Measurements from ENCODE around the gene CLCF1.

CLCF1 gene

GRCh38 chr11:67374571-67375281, 1.3 kb upstream of the CLCF1 start:
- no peak for DNase-seq (ENCODE audit: low read depth)

GRCh38 chr11:67373648-67374570, 511 bp upstream of the CLCF1 start:
- DNase-seq (ENCODE audit: low read depth): peak; percentile 77

DNA sequence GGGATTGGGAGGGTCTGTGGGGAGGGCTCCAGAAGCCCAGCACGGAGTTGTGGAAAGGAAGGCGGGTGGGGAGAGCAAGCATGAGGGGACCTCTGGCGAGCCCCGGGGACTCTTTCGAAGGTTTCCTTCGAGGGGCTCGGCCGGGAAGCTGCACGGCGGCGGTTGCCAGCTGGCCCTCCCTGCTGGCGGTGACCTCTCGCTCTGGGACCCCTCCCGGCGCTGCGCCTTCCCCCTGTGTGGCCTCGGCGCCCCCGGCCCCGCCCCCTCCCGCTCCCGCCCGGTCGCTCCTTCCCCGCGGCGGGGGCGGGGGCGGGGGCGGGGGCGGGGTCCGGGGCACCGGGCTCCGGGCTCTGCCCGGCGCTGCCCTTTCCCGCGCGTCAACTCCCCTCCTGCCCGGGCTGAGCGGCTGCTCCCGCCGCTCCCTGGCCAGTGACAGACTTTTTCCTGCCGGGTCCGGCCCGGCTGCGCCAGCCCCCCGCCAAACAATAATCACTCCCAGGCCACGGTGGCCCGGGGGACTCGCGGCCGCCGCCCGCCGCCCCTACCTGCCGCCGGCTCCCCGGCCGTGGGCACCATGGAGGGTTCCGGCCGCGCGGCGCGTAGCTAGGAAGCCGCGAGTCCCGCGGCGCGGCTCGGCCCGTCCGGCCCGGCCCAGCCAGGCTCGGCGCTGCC, 941 bp downstream of the CLCF1 start:
- DNase-seq (ENCODE audit: low read depth): no peak

- no peak for DNase-seq (ENCODE audit: low read depth)
Measured at GRCh38 chr11:67371911-67372320, 1.5 kb downstream of the CLCF1 start.

- no peak for DNase-seq (ENCODE audit: low read depth)
Measured at GRCh38 chr11:67371189-67371910, 2.0 kb downstream of the CLCF1 start.

GRCh38 chr11:67370351-67371076, 2.9 kb downstream of the CLCF1 start:
- DNase-seq (ENCODE audit: low read depth): no peak

DNA sequence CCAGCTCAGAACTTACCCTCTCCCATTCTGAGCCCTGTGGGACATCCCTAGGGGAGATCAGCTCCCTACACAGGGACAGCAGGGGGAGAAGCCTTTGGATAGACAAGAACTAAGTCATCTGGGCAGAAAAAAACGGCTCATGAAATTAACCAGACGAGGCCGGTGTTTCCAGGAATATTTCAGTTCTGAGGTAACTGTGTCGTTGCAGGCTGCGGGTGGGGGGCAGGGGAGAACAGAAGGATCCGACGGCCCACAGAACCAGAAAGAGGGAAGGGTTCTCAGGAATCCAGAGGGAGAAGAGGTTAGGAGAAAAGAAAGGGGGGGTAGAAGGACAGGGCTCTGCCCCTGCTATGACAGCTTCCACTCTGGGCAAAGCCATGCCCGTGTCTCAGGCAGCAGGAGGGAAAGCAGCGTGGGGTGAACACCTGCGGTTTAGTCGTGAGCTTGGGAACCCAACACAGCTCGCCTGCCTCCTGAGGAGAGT, 3.6 kb downstream of the CLCF1 start:
- no peak for DNase-seq (ENCODE audit: low read depth)

DNA sequence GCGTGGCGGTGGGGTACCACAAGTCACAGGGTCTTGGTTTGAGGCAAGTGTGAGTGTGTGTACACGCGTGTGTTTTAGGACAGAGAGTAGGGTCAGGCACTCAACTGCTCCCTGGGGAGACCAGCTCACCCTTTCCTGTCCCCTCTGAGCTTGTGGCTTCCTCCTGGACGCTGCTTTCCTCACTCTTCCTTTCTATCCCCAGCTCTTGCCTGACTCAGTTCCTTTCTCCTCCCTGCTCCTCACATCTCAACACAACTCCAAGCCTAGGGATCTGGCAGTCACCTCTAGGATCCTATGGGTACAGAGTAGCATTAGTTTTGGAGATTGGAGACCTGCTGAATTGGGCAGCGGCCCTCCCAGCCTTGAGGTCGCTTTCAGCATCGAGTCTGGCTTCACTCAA, 4.1 kb downstream of the CLCF1 start:
- no peak for DNase-seq (ENCODE audit: low read depth)

DNA sequence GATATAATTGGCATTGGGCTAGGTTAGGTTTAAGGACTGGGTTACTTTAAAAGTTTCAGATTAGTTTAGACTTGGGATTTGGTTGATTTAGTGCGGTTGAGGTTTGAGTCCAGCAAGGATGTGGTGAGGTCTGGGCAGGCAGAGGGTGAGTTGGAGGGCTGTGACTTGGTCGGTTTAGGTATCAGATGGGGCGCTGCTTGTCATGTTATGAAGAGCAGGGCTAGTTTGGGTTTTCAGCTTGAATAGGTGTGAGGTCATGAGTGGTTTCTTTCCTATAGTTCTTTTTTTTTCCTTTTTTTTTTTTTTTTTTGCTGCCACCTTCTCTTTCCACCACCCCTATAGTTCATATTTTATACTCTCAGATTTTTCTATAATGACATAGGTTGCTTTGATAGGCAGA, 4.8 kb downstream of the CLCF1 start:
- no peak for DNase-seq (ENCODE audit: low read depth)

DNA sequence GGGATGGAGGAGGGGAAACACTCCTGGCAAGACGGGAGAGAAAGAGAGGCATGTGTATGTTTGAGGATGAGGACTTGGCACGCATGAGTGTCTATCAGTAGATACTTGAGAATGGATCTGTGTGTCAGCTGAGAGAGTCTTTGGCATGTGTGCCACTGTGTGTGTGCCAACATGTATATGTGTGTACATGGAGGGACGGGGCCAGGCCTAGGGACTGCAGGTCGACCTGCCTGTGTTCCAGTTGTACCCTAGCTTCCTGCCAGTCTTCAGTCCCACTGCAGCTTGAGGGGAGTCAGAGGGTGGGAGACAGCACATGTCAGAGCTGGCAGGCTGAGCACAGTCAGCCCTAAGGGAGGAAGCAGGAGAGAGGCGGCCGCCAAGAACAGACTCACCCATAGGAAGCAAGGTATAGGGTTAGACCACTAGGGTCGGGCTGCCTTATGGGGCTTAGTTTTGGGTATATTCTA, 5.6 kb downstream of the CLCF1 start:
- DNase-seq (ENCODE audit: low read depth): no peak

DNA sequence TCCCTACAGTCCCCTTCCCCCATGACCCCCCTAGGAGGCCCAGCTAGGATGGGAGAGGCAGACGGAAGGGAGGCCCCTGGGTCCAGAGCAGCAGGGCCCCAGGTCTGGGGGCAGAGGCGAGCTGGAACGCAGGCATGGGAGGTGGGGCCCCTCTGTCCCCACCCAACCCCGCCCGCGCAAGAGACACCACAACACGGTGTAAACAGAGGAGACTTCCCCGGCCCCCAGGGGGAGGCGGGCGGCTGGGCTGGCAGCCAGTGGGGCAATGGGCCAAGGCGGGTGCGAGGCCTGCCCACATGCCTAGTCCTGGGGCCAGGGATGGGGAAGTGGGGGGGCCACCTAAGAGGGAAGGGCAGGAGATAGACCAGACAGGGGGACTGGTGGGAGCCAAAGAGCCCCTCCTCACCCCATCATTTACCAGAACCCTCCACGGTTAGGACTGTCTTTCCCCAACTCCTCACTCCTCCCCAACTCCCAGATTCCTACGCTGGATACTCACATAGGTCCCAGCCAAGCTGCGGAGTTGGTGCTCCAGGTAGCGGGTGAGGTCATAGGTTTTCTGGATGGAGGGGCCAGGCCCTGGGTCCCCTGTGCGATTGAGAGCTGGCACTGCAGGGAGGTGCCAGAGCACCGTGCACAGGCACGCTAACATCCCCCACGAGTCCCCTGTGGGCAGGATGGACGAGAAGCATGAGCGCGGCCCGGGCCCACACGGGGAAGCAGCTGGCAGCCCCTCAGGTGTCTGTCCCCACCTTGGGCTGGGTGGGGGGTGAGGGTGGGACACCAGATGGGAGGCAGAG, 6.2 kb downstream of the CLCF1 start:
- DNase-seq (ENCODE audit: low read depth): no peak

DNA sequence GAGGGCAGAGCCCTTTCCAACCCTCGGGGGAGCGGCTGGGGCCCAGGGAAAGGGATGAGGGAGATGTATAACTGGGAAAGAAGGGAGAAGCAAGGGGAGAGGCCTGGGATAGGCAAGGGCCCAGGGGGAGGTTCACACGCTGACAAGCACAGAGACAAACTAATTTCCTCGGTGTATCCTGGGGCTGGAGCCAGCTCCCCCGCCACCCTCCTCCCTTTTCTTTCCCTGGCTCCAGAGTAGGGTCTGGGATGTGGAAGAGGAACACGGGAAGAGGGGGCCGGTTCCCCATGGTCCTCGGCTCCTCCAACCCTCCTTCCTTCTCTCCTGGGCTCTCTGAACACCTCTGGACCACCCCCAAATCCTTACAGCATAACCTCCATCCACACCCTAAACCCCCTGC, 6.9 kb downstream of the CLCF1 start:
- no peak for DNase-seq (ENCODE audit: low read depth)

GRCh38 chr11:67365736-67366444, 7.5 kb downstream of the CLCF1 start:
- no peak for DNase-seq (ENCODE audit: low read depth)

GRCh38 chr11:67364783-67365722, 8.3 kb downstream of the CLCF1 start:
- no peak for DNase-seq (ENCODE audit: low read depth)

DNA sequence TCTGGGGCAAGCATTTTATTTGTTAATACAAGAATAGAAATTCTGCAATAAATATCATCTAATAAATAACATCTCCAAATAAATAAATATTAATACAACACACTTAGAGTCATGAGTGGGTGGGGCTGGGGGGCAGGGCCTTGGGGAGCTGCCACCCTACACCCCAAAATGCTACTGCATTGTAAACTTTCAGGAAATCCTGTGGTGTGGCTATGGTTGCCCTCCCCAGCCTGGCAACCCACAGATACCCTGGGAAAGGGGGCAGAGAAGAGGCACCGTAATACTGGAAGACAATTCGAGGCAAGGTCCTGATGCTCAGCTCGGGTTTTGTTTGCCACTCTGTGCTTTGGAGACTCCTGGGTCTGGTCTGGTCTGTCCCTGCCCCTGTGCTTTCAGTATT, 9.2 kb downstream of the CLCF1 start:
- DNase-seq (ENCODE audit: low read depth): no peak

DNA sequence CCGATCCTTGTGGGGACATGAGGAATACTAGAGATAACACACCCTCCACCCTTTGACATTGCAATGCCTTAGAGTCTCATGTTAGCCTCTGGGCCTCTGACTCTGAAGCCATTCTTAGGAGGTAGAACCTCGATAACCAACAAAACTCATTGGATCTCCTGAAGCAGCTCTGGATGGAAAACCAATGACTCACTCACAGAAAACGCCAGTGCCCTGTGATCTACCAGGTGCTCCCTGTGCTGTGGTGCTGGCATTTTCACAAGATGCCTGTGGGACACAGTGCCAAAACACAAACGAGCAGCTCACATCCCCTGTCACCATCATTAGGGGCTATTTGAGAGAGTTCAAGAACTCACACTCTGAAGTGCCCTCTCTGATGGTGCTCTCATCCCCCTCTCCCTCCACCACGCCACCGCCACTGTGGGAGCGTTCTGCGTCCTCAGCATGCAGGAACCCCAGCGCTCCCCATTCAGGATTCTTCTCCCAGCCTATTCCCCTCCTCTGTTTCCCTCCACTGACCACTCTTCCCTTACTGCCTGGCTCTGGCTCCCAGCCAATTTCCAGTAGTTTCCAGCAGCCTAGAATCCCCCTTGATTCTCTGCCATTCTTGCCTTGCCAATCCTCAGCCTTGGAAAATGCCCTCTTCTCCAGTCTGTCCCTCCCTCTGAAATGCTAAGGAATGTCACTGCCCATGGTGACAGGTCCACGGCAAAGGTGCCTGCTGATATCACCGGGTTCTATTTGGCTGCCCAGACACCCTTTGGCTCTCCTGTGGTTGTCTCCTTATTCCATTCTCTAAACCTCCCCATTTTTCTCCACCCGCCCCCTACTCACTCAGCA, 15.3 kb downstream of the CLCF1 start:
- no peak for DNase-seq (ENCODE audit: low read depth)

DNA sequence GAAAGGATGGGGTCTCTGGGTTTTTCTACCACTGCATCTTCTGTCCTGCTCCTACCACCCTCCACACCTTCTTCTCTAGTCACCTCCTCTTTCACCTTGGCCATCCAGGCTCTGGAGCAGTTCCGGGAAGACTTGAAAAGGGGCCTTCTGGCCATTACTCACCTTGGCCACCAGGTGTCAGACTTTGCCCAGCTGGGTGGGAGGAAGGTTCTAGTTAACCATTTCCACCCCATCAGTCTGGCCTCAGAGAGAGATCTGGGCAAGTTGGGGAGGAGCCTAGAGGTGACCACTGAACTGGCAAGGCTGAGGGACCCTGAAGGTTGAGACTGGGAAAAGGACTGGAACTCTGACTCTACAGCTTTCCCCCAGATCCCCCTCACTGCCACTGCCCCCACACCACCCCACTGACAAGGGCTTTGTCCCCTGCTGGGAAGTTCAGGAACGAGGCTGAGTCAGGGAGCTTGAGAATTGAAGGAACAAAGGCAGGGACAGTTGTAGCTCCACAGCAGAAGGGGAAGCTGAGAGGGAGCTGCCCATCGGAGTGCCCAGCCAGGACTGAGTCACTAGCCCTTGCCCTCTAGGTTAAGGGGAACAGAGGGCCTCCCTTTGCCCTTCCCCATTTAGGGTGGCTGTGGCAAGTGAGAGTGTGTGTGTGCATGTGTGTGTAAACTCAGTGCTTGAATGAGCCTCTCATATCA, 16.4 kb downstream of the CLCF1 start:
- DNase-seq (ENCODE audit: low read depth): no peak
